Spleen (tissue), 7 donors: Measurements from ENCODE around the gene SMIM15.

Source experiments
- POLR2A ChIP-seq, 3 donors: fragments of 450-650 bp; IDR thresholded peaks; one replicate each; pipeline ENCODE4 v1.5.1; 2017; ENCODE audit warnings: antibody characterized with exemption in 3 of 3, mild to moderate bottlenecking in 1 of 3
- TF ChIP-seq, protein P1 (sequence below), 11 experiments: fragments of 200-600 bp in 7 of 11; fragments of 450-650 bp in 4 of 11; sonication (generic) in 4 of 11; IDR thresholded peaks in 8 of 11; conservative IDR thresholded peaks in 3 of 11; 1 replicate in 7 of 11; 2 replicates in 4 of 11; pipeline versions ENCODE4 v1.4.0 to v1.8.0; 2016 to 2021; ENCODE audit warnings: antibody characterized with exemption in 11 of 11, inconsistent platforms in 4 of 11, mild to moderate bottlenecking in 1 of 11
- donor health status: DM: no; HTN: no; CAD: no; lungs with moderate emphysema.
- donor health status: DM: no; HTN: no; CAD: no.
- donor health status: DM: no; HTN: no; CAD: no.

DNA sequence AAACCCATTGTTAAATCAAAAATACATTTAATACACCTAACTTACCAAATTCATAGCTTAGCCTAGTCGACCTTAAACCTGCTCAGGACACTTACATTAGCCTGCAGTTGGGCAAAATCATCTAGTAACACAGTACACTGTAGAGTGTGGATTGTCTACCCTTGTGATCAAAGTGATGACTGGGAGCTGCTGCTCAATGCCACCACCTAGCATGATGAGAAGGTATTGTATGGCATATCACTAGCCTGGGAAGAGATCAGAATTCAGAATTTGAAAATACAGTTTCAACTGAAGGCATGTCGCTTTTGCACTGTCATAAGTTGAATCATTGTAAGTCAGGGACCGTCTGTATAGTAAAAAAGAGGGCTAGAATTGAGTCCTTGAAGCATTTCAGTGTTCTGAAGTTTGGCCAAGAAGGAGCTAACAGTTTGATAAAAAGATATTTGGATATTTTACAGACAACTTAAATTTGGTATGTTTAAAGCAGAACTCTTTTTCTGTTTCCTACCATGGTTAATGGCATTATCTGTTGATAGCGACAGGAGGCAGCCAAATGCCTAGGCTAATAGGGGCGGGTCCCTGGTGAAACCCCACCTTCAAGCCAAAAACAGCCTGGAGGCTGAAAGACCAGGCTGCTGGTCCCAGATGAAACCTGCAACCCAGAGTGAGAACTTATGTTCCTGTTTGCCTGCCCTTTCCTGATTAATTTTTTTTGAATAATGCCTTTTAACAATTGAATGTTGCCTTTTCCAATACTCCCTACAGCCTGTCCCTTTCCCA is 23.0 kb downstream of the SMIM15 start:
- TF ChIP-seq POLR2A (IDR thresholded peaks at IDR 0.05), result no peak
- TF ChIP-seq, protein P1, sequence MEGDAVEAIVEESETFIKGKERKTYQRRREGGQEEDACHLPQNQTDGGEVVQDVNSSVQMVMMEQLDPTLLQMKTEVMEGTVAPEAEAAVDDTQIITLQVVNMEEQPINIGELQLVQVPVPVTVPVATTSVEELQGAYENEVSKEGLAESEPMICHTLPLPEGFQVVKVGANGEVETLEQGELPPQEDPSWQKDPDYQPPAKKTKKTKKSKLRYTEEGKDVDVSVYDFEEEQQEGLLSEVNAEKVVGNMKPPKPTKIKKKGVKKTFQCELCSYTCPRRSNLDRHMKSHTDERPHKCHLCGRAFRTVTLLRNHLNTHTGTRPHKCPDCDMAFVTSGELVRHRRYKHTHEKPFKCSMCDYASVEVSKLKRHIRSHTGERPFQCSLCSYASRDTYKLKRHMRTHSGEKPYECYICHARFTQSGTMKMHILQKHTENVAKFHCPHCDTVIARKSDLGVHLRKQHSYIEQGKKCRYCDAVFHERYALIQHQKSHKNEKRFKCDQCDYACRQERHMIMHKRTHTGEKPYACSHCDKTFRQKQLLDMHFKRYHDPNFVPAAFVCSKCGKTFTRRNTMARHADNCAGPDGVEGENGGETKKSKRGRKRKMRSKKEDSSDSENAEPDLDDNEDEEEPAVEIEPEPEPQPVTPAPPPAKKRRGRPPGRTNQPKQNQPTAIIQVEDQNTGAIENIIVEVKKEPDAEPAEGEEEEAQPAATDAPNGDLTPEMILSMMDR (IDR thresholded peaks at IDR 0.05 in 8 of 11, conservative IDR thresholded peaks at IDR 0.05 in 3 of 11), result no peak
